CD4-positive, alpha-beta T cell treated with Interleukin-6 at 100 ng/mL for 8 hours (primary cell): Measurements from ENCODE around the gene SLC16A3.
A peak's percentile ranks its signal among the peaks of the same experiment; 100 is the strongest.
"Not testable (repeated sequence)": the region's sequence is repeated elsewhere in the genome, so short reads cannot be mapped to it uniquely, and the experiment has no call there.

ENCODE experiments used
- DNase-seq: peaks from one replicate; pipeline ENCODE4 v3.0.0-alpha.2; 2020; ENCODE audit warnings: mixed read lengths, low spot score

The SLC16A3 gene

GRCh38 chr17:82204831-82205719, 23.8 kb upstream of the SLC16A3 start:
- DNase-seq: no peak

- DNase-seq: peak; percentile 84
Measured at GRCh38 chr17:82205720-82206508, 22.9 kb upstream of the SLC16A3 start.

GRCh38 chr17:82210655-82211054, 18.2 kb upstream of the SLC16A3 start:
- not testable (repeated sequence) for DNase-seq

GRCh38 chr17:82212331-82213250, 16.3 kb upstream of the SLC16A3 start, which contains the start of gene CCDC57:
TSS of gene CCDC57 (minus strand) at chr17:82212842. CDS start at chr17:82201944, 10,898 bp downstream.
- DNase-seq: peak; percentile 49

GRCh38 chr17:82213251-82214011, 15.4 kb upstream of the SLC16A3 start:
- DNase-seq: peak; percentile 31

GRCh38 chr17:82214012-82214628, 14.7 kb upstream of the SLC16A3 start:
- no peak for DNase-seq

- no peak for DNase-seq
Measured at GRCh38 chr17:82215095-82215971, 13.5 kb upstream of the SLC16A3 start.

- DNase-seq: no peak
Measured at GRCh38 chr17:82215972-82216300, 12.9 kb upstream of the SLC16A3 start.

GRCh38 chr17:82216301-82217119, 12.3 kb upstream of the SLC16A3 start:
- peak; percentile 47 for DNase-seq

- DNase-seq: no peak
Measured at GRCh38 chr17:82217120-82217529, 11.7 kb upstream of the SLC16A3 start.

- no peak for DNase-seq
Measured at GRCh38 chr17:82217530-82218204, 11.2 kb upstream of the SLC16A3 start.

- no peak for DNase-seq
Measured at GRCh38 chr17:82218349-82219075, 10.3 kb upstream of the SLC16A3 start.

GRCh38 chr17:82219083-82219482, 9.8 kb upstream of the SLC16A3 start:
- no peak for DNase-seq

GRCh38 chr17:82219753-82220709, 8.8 kb upstream of the SLC16A3 start:
- DNase-seq: no peak

- DNase-seq: no peak
Measured at GRCh38 chr17:82221341-82221902, 7.4 kb upstream of the SLC16A3 start.

- no peak for DNase-seq
Measured at GRCh38 chr17:82222816-82223215, 6.0 kb upstream of the SLC16A3 start.
